Liver (tissue), 9 donors: ENCODE data around the gene TRIM71. TPM values are rescaled to one million over a fixed set of nuclear protein-coding genes. Genes with fewer than 3 reads are reported as not detected.
A peak's percentile ranks its signal among the peaks of the same experiment; 100 is the strongest.

Experiments used
- DNase-seq: peaks from one replicate; pipeline ENCODE4 v3.0.0-alpha.2; 2017; ENCODE audit warnings: low spot score
- H3K27ac ChIP-seq, 2 donors: one replicate each; pipeline ENCODE4 v1.7.0; 2013; ENCODE audit warnings: inconsistent platforms in 2 of 2, low read length in 2 of 2, control low read depth in 1 of 2, low read depth in 1 of 2, mild to moderate bottlenecking in 1 of 2
- H3K27me3 ChIP-seq, 4 donors: one replicate each; pipeline versions ENCODE4 v1.6.1 to v1.7.0; 2013; ENCODE audit warnings: low read length in 3 of 4, inconsistent platforms in 1 of 4, mild to moderate bottlenecking in 1 of 4, moderate library complexity in 1 of 4; ENCODE audit not compliant: control insufficient read depth in 4 of 4, insufficient read depth in 4 of 4
- H3K36me3 ChIP-seq, 4 donors: one replicate each; pipeline versions ENCODE4 v1.6.1 to v1.7.0; 2013; ENCODE audit warnings: low read length in 3 of 4, mild to moderate bottlenecking in 3 of 4, low read depth in 1 of 4, moderate library complexity in 1 of 4; ENCODE audit not compliant: control insufficient read depth in 4 of 4, insufficient read depth in 3 of 4
- H3K4me1 ChIP-seq, 4 donors: one replicate each; pipeline versions ENCODE4 v1.6.1 to v1.7.0; 2013; ENCODE audit warnings: low read length in 3 of 4, mild to moderate bottlenecking in 3 of 4, moderate library complexity in 1 of 4; ENCODE audit not compliant: control insufficient read depth in 4 of 4, insufficient read depth in 4 of 4
- H3K4me3 ChIP-seq, 3 donors: one replicate each; pipeline versions ENCODE4 v1.6.1 to v1.7.0; 2013; ENCODE audit warnings: low read length in 3 of 3, control low read depth in 1 of 3, low read depth in 1 of 3, mild to moderate bottlenecking in 1 of 3
- H3K9ac ChIP-seq, 2 donors: one replicate each; pipeline ENCODE4 v1.7.0; 2013; ENCODE audit warnings: low read length in 2 of 2, mild to moderate bottlenecking in 2 of 2, moderate library complexity in 2 of 2, control low read depth in 1 of 2, low read depth in 1 of 2
- H3K9me3 ChIP-seq, 4 donors: one replicate each; pipeline versions ENCODE4 v1.6.1 to v1.7.0; 2013; ENCODE audit warnings: low read length in 3 of 4; ENCODE audit not compliant: control insufficient read depth in 4 of 4
- CTCF ChIP-seq: fragments of 150-350 bp; IDR thresholded peaks from 2 replicates; pipeline ENCODE4 v1.5.1; 2017; ENCODE audit warnings: improper control_type of control experiment, low read depth, low read length; ENCODE audit not compliant: missing input control
- FOXA1 ChIP-seq: IDR thresholded peaks from 2 replicates; pipeline ENCODE4 v1.6.1; 2016; ENCODE audit warnings: antibody characterized with exemption
- FOXA2 ChIP-seq: IDR thresholded peaks from 2 replicates; pipeline ENCODE4 v1.6.1; 2016; ENCODE audit warnings: antibody characterized with exemption
- GABPA ChIP-seq, 2 donors: IDR thresholded peaks in 1 of 2; conservative IDR thresholded peaks in 1 of 2; 2 replicates each; pipeline ENCODE4 v1.6.1; 2016; ENCODE audit warnings: antibody characterized with exemption in 2 of 2, mild to moderate bottlenecking in 1 of 2, moderate library complexity in 1 of 2
- HNF4A ChIP-seq, 2 donors: conservative IDR thresholded peaks; 2 replicates each; pipeline ENCODE4 v1.6.1; 2016; ENCODE audit warnings: antibody characterized with exemption in 2 of 2, mild to moderate bottlenecking in 2 of 2
- JUND ChIP-seq, 2 donors: IDR thresholded peaks; 2 replicates each; pipeline ENCODE4 v1.6.1; 2016; ENCODE audit warnings: antibody characterized with exemption in 2 of 2
- MAX ChIP-seq: IDR thresholded peaks from 2 replicates; pipeline ENCODE4 v1.6.1; 2016; ENCODE audit warnings: antibody characterized with exemption
- NR2F2 ChIP-seq: IDR thresholded peaks from 2 replicates; pipeline ENCODE4 v1.6.1; 2016; ENCODE audit warnings: antibody characterized with exemption
- RXRA ChIP-seq, 2 donors: IDR thresholded peaks; 2 replicates each; pipeline ENCODE4 v1.6.1; 2017 to 2018; ENCODE audit warnings: antibody characterized with exemption in 2 of 2, mild to moderate bottlenecking in 1 of 2
- SP1 ChIP-seq: IDR thresholded peaks from 2 replicates; pipeline ENCODE4 v1.6.1; 2018; ENCODE audit warnings: antibody characterized with exemption, mild to moderate bottlenecking
- TAF1 ChIP-seq: conservative IDR thresholded peaks from 2 replicates; pipeline ENCODE4 v1.6.1; 2016; ENCODE audit warnings: antibody characterized with exemption, mild to moderate bottlenecking
- YY1 ChIP-seq: IDR thresholded peaks from 2 replicates; pipeline ENCODE4 v1.6.1; 2016; ENCODE audit warnings: antibody characterized with exemption, mild to moderate bottlenecking
- WGBS: extraction: QIAGEN DNeasy Blood & Tissue Kit; methylation state at CpG from one replicate; pipeline ENCODE4 v1.1.7; 2013; 5-methylcytosine and 5-hydroxymethylcytosine counted together
- polyA plus RNA-seq, 2 donors: library from polyadenylated mRNA; stranded (reverse) in 1 of 2; unstranded in 1 of 2; fragments of 200-250 nt in 1 of 2; fragments of >200 nt in 1 of 2; fragmentation: Nextera tagmentation in 1 of 2; extraction: Ambion mirVana in 1 of 2; gene quantifications; one replicate each; pipeline versions ENCODE4 v1.2.1 to v1.2.3, GENCODE V29; 2013 to 2015
- total RNA-seq, 2 donors: library from RNA; depleted of rRNA; stranded (reverse); fragments of >200 nt; gene quantifications; one replicate each; pipeline ENCODE4 v1.2.3, GENCODE V29; 2014
- donor health status: healthy.
- donor health status: healthy.
- donor health status: healthy.
- donor health status: healthy.
- donor health status: healthy.

The TRIM71 gene
- total and polyA plus RNA-seq, 4 donors, result under 0.01 to 9.1 TPM; not detected in 2

- no peak overlapping the region for H3K4me3 ChIP-seq
- no peaks in the 10 kb centered on the region for H3K9me3 ChIP-seq
- no peaks in the 10 kb centered on the region for H3K36me3 ChIP-seq
- 42% methylated on average over 5 of the region's 5 CpGs for WGBS
- H3K4me1 ChIP-seq, result peaks cover 0 to 6% (median 4%) of the 10 kb centered on the region in 4 donors
- no peak for DNase-seq
- H3K9ac ChIP-seq, result no peak overlapping the region
- no peak for TF ChIP-seq YY1
- TF ChIP-seq HNF4A (conservative IDR thresholded peaks at IDR 0.05), result peak in 1 of 2 donors; percentile 11
- no peak for TF ChIP-seq TAF1
- no peak overlapping the region for H3K27ac ChIP-seq
- no peaks in the 10 kb centered on the region for H3K27me3 ChIP-seq
These were observed 22.5 kb downstream of the TRIM71 start for GRCh38 chr3:32840086-32840841.

- Histone ChIP-seq H3K9me3 (no peaks in the 10 kb centered on the region), H3K27ac (no peak overlapping the region), H3K4me1 (peaks cover 0 to 6% (median 4%) of the 10 kb centered on the region in 4 donors), H3K4me3 (no peak overlapping the region), H3K9ac (no peak overlapping the region), H3K36me3 (no peaks in the 10 kb centered on the region), H3K27me3 (no peaks in the 10 kb centered on the region)
- WGBS, result 75% methylated on average over 12 of the region's 12 CpGs
- TF ChIP-seq CTCF, result no peak
- TF ChIP-seq GABPA (IDR thresholded peaks at IDR 0.05 in 1 of 2, conservative IDR thresholded peaks at IDR 0.05 in 1 of 2), result no peak
- no peak for TF ChIP-seq RXRA (IDR thresholded peaks at IDR 0.05)
- TF ChIP-seq NR2F2, result no peak
- no peak for TF ChIP-seq SP1
- TF ChIP-seq MAX, result no peak
- no peak for TF ChIP-seq FOXA2
- no peak for TF ChIP-seq FOXA1
- no peak for DNase-seq
These were observed 23.5 kb downstream of the TRIM71 start for GRCh38 chr3:32841341-32841740.

GRCh38 chr3:32841867-32842470 lies 24.2 kb downstream of the TRIM71 start:
- no peak for DNase-seq
- TF ChIP-seq TAF1, result no peak
- no peak for TF ChIP-seq SP1
- no peak for TF ChIP-seq JUND (IDR thresholded peaks at IDR 0.05)
- TF ChIP-seq HNF4A (conservative IDR thresholded peaks at IDR 0.05), result no peak
- TF ChIP-seq GABPA (IDR thresholded peaks at IDR 0.05 in 1 of 2, conservative IDR thresholded peaks at IDR 0.05 in 1 of 2), result no peak
- no peak for TF ChIP-seq MAX
- H3K9ac ChIP-seq, result no peak overlapping the region
- no peak overlapping the region for H3K4me3 ChIP-seq
- 78% methylated on average over 5 of the region's 5 CpGs for WGBS
- no peaks in the 10 kb centered on the region for H3K9me3 ChIP-seq
- no peaks in the 10 kb centered on the region for H3K27me3 ChIP-seq
- no peak overlapping the region for H3K27ac ChIP-seq
- H3K36me3 ChIP-seq, result no peaks in the 10 kb centered on the region
- peaks cover 0 to 6% (median 4%) of the 10 kb centered on the region in 4 donors for H3K4me1 ChIP-seq
